ENCODE data around the gene PPP1R7.

- TF ChIP-seq CTCF (conservative IDR thresholded peaks at IDR 0.05; ENCODE audit: low read length) = no peak
- TF ChIP-seq EZH2phosphoT487 (IDR thresholded peaks at IDR 0.05; ENCODE audit: borderline replicate concordance) = no peak
These were observed 65.2 kb downstream of the PPP1R7 start for GRCh38 chr2:241215421-241215820.

Measured in Loucy (cell line).